Stimulated activated naive CD8-positive, alpha-beta T cell treated with anti-CD3 and anti-CD28 coated beads, Interleukin-15, amount 100 ng/mL, for 72 hours (primary cell): ENCODE data around the gene C2CD4C.
"Not testable (repeated sequence)": the region's sequence is repeated elsewhere in the genome, so short reads cannot be mapped to it uniquely, and the experiment has no call there.

ENCODE experiments used
- ATAC-seq: fragments of 150-1000 bp; cut with Tn5 transposase; 2 replicates; pipeline ENCODE4 v1.10.0; 2021; ENCODE audit warnings: mild to moderate bottlenecking, moderate library complexity
- DNase-seq, 2 donors: peaks; one replicate each; pipeline ENCODE4 v3.0.0; 2021 to 2022
- H3K27ac Mint-ChIP-seq, 2 donors: one replicate each; pipeline ENCODE4 v1.8.0; 2022; ENCODE audit warnings: mild to moderate bottlenecking in 2 of 2, mixed read lengths in 2 of 2, moderate library complexity in 2 of 2
- H3K27me3 Mint-ChIP-seq: one replicate; pipeline ENCODE4 v1.8.0; 2022; ENCODE audit warnings: mixed read lengths
- H3K4me1 Mint-ChIP-seq: one replicate; pipeline ENCODE4 v1.8.0; 2022; ENCODE audit warnings: mild to moderate bottlenecking, mixed read lengths
- H3K4me3 Mint-ChIP-seq, 2 donors: one replicate each; pipeline ENCODE4 v1.8.0; 2022; ENCODE audit warnings: mild to moderate bottlenecking in 2 of 2, mixed read lengths in 2 of 2, moderate library complexity in 1 of 2
- H3K9me3 Mint-ChIP-seq, 2 donors: one replicate each; pipeline ENCODE4 v1.8.0; 2022; ENCODE audit warnings: mixed read lengths in 2 of 2

C2CD4C gene

DNA sequence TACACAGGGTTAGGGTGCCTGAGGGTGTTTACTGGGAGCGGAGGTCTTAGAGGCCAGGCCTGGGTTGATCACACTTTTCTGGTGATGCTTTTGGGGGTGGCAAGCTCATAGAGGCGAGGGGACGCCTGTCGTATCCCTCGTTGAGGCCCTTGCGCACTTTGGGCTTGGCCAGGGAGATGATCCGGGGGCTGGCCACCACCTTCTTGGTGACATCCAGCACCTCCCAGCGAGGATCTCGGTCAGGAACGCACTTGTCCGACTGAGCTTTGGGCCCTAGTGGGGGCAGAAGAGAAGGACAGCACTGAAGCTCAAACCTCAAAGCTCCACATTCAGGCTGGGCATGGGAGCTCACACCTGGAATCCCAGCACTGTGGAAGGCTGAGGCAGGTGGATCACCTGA is 46.8 kb downstream of the C2CD4C start:
- peaks cover 36% of the 10 kb centered on the region for H3K27me3 Mint-ChIP-seq
- no peak overlapping the region for H3K27ac Mint-ChIP-seq
- peak in 1 of 2 donors; percentile 34 for DNase-seq
- no peaks in the 10 kb centered on the region for H3K4me1 Mint-ChIP-seq
- no peak overlapping the region for H3K4me3 Mint-ChIP-seq
- ATAC-seq = peak; percentile 72
- H3K9me3 Mint-ChIP-seq = no peaks in the 10 kb centered on the region

DNA sequence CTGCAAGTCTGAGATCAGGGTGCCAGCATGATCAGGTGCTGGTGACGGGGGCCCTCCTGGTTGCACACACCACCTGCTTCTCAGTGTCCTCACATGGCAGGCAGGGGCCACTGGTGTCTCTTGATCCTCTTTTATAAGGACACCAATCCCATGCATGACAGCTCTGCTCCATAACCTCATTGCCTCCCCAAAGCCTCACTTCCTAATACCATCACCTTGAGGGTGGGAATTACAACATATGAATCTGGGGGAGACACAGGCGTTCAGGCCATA is 49.4 kb downstream of the C2CD4C start:
- DNase-seq (peak in 1 of 2 donors; percentile 32), ATAC-seq (no peak)
- H3K27ac Mint-ChIP-seq = no peak overlapping the region
- peaks cover 18% of the 10 kb centered on the region for H3K27me3 Mint-ChIP-seq
- H3K4me3 Mint-ChIP-seq = no peak overlapping the region
- peaks cover 0 to 6% of the 10 kb centered on the region in 2 donors for H3K9me3 Mint-ChIP-seq
- no peaks in the 10 kb centered on the region for H3K4me1 Mint-ChIP-seq

DNA sequence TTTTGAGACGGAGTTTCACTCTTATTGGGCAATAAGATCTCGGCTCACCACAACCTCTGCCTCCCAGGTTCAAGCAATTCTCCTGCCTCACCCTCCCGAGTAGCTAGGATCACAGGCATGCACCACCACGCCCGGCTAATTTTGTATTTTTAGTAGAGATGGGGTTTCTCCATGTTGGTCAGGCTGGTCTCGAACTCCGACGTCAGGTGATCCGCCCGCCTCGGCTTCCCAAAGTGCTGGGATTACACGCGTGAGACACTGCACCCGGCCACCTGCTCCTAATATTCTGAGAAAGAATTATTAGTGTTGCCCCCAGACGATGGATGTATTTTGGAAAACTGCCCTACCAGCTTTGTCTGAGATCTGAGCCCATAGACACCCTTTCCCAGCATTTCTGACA is 53.4 kb downstream of the C2CD4C start:
- H3K27me3 Mint-ChIP-seq = peaks cover 16% of the 10 kb centered on the region
- H3K4me3 Mint-ChIP-seq, H3K4me1 Mint-ChIP-seq: not testable (repeated sequence)

More for the DNA sequence above, 53.4 kb downstream of the C2CD4C start:
- not testable (repeated sequence) for DNase-seq, ATAC-seq, H3K27ac Mint-ChIP-seq
- H3K9me3 Mint-ChIP-seq = peaks cover 13 to 31% of the 10 kb centered on the region in 2 donors
